NCI-H345 treated with DMSO at 0.1 percent for 48 hours (cell line): ENCODE measurements around the gene CDY2A.
"Not testable (repeated sequence)": the region's sequence is repeated elsewhere in the genome, so short reads cannot be mapped to it uniquely, and the experiment has no call there.

Source experiments
- DNase-seq: peaks from one replicate; lab custom pipeline; 2025; ENCODE audit not compliant: unreplicated experiment; lab: John Stamatoyannopoulos, UW

CDY2A gene

DNA sequence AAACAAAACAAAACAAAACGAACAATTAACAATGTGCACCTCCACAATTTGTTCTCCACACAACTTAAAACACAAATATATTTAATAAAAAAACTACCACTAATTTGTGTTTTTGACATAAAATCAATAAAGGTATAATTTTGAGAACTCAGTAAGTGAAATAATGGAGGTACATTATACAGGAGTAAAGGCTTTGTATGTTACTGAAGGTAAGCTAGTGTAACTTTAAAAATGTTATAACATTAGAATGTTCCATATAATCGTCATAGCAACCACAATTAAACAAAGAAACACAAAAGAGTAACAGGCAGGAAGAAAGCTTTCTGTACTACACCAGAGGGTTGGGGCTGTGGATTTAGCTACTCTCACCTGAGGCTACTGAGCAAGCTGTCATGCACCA is at the start of gene CDY2A:
Gene CDY2A, plus strand, starts transcription at position 301 of the 400 bp plus-strand sequence. CDS start 328 bp downstream, outside the sequence.
- not testable (repeated sequence) for DNase-seq

GRCh38 chrY:17997586-17997985 is 28.0 kb upstream of the CDY2A start:
- DNase-seq: not testable (repeated sequence)

DNA sequence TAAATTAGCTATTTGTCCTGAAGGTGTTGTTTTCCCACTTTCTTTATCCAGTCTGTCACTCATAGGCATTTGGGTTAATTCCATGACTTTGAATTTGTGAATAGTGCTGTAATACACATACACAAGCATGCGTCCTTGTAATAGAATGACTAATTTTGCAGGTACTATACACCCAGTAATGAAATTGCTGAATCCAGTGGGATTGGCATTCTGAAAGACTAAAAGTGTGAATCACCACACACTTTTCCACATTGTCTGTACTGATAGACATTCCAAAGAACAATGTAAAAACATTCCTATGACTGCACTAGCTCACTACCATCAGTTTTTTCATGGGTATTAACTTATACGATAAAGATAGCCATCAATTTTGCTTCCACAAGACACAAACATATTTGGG is 27.3 kb upstream of the CDY2A start:
- DNase-seq: not testable (repeated sequence)

GRCh38 chrY:18023897-18024296 is 1.7 kb upstream of the CDY2A start:
- DNase-seq: not testable (repeated sequence)

DNA sequence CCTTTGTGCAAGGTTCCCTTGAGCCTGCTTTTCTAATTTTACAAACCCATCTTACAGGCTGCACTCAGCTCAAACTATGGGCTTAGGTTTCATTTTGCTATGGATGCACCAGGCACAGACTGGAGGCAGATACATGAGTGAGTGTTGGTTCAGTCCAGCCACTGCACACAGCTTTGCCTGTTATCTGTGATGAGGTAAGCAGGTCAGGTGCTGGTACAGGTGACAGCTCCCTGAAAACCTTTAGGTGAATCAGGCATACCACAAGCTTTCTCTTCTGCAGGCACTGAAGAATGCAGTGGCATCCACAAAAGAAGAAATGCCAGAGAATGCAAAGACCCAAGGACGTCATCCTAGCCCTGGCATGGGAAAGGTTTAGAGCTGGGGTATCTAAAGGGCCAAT is 3.3 kb downstream of the CDY2A start:
- not testable (repeated sequence) for DNase-seq

DNA sequence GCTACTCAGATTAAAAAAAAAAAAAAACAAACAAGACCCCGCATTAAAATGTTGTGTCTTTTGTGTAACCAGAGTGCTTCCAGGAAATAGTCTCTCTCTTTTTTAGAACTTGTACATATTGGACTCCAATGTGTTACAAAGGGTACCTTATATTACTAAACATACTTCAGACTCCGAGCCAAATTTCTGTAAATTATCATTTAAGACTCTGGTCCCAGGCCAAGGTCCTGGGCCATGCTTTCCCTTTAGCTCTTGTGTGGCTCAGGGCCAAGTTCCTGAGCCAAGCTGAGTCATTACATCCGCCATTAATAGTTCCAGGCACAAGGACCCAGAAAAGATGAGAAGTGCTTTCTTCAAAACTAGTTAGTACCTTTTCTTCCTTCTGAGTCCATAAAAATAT is 4.6 kb downstream of the CDY2A start:
- DNase-seq: not testable (repeated sequence)

DNA sequence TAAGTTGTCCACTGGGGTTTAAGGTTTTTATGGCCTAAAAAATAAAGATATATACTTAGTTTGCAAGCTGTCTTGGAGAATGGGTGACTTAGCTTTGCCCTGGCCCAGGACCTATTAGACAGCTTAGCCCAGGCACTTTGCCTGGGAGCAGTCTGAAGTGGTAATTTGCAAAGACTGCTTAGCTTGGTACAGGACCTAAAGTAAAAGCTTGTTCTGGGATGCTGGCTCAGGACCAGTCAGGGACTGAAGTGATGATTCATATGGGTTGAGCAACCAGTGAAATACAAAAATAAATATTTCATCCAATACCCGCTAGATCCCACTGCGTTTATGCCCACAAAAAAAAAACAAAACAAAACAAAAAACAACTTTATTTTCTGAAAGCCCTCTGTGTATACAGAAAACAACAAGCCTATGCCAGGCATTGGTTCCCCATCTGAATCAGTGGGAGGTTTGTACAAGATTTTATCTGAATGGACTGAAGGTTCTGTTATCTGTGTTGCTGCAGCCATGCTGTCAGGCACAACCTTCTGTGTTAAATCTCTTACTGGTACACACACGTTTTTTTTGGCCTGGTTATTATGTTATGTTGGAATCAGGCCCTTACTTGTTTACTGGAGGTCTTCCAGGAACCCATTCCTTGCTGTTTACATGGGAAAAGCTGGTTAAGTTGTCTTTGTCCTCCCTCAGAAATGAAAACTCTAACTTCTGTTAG is 8.7 kb downstream of the CDY2A start:
- not testable (repeated sequence) for DNase-seq

DNA sequence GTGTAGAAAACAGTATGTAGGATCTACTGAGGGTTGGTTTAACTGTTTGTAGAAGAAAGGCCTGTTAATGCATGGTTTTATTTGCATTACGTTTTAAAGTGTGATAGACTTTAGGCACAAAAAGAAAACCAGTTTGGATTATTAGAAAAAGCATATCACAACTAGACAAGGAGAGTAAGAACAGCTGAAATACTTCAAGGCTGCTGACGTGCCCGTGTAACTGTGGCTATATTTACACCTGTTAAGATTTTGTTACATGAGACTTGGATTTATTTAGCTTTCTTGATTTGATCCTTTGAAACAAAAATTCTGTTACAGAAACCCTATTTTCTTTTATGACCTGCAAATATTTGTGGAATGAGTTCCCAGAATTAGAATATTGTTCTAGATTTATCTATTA is 9.3 kb downstream of the CDY2A start:
- DNase-seq: not testable (repeated sequence)

DNA sequence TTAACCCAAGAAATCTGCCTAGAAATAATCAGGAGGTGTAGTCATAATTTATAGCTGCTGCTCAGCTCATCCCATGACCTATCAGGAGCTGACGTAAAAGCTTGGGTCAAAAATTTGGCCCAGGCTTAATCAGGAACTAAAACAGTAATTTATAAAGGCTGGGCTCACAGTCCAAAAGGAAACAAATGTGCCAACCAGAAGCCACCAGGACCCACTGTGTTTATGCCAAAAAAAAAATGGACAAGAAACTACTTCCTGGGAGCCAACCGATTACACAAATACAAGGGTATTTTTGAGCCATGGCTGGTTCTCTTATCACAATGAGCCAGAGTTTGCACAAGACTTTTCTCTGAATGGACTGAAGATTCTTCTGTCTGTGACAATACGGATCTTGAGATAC is 19.4 kb downstream of the CDY2A start:
- DNase-seq: not testable (repeated sequence)

GRCh38 chrY:18048149-18049040 is 22.8 kb downstream of the CDY2A start:
- not testable (repeated sequence) for DNase-seq

DNA sequence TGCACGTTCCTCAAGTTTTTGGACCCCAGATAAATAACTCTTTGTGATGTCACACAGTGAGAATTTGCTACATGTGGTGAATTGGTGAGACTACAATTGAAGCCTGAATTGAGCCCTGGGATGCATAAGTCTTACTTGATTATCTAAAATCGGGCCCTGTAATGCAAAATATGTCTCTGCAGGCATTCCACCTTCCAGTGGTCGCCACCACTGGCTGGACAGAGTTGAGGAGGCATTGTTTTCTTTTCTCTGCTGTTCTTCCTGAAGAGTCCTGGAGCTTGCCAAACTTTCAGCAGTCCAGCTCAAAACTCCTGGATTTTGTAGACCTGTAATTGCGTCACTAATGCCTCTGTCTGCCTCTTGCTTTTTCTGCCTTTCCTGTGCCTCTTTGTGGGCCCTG is 23.5 kb downstream of the CDY2A start:
- DNase-seq: not testable (repeated sequence)

GRCh38 chrY:18056473-18056872 is 30.9 kb downstream of the CDY2A start:
- DNase-seq: not testable (repeated sequence)

GRCh38 chrY:18073464-18073863 is 47.9 kb downstream of the CDY2A start:
- not testable (repeated sequence) for DNase-seq
